ENCODE measurements around the gene CDC27.
"Not testable (repeated sequence)": the region's sequence is repeated elsewhere in the genome, so short reads cannot be mapped to it uniquely, and the experiment has no call there.

CDC27 gene

GRCh38 chr17:47222047-47222446 is 33.0 kb upstream of the CDC27 start:
- H3K4me3 ChIP-seq (ENCODE audit: low read length): no peak overlapping the region
- DNase-seq (ENCODE audit: low read depth, low spot score): no peak

- H3K4me3 ChIP-seq (ENCODE audit: low read length): no peak overlapping the region
- DNase-seq (ENCODE audit: low read depth, low spot score): no peak
Measured at GRCh38 chr17:47221154-47221553, 32.1 kb upstream of the CDC27 start.

- DNase-seq (ENCODE audit: low read depth, low spot score): peak; percentile 51
- no peak overlapping the region for H3K4me3 ChIP-seq (ENCODE audit: low read length)
Measured at GRCh38 chr17:47220531-47220999, 31.5 kb upstream of the CDC27 start.

GRCh38 chr17:47219621-47220475 is 30.8 kb upstream of the CDC27 start:
- no peak for DNase-seq (ENCODE audit: low read depth, low spot score)
- H3K4me3 ChIP-seq (ENCODE audit: low read length): no peak overlapping the region

- H3K4me3 ChIP-seq (ENCODE audit: low read length): no peak overlapping the region
- DNase-seq (ENCODE audit: low read depth, low spot score): peak; percentile 49
Measured at GRCh38 chr17:47218896-47219430, 29.9 kb upstream of the CDC27 start.

GRCh38 chr17:47217279-47217678 is 28.2 kb upstream of the CDC27 start:
- not testable (repeated sequence) for DNase-seq (ENCODE audit: low read depth, low spot score)

GRCh38 chr17:47216821-47217220 is 27.7 kb upstream of the CDC27 start:
- H3K4me3 ChIP-seq (ENCODE audit: low read length); DNase-seq (ENCODE audit: low read depth, low spot score): not testable (repeated sequence)

More at GRCh38 chr17:47217279-47217678, 28.2 kb upstream of the CDC27 start:
- H3K4me3 ChIP-seq (ENCODE audit: low read length): not testable (repeated sequence)

- H3K4me3 ChIP-seq (ENCODE audit: low read length): no peak overlapping the region
Measured at GRCh38 chr17:47214931-47215330, 25.8 kb upstream of the CDC27 start.

GRCh38 chr17:47213540-47213939 is 24.4 kb upstream of the CDC27 start:
- H3K4me3 ChIP-seq (ENCODE audit: low read length): no peak overlapping the region
- DNase-seq (ENCODE audit: low read depth, low spot score): no peak

More at GRCh38 chr17:47214931-47215330, 25.8 kb upstream of the CDC27 start:
- no peak for DNase-seq (ENCODE audit: low read depth, low spot score)

GRCh38 chr17:47212458-47212857 is 23.4 kb upstream of the CDC27 start:
- no peak for DNase-seq (ENCODE audit: low read depth, low spot score)
- H3K4me3 ChIP-seq (ENCODE audit: low read length): no peak overlapping the region

GRCh38 chr17:47210779-47211178 is 21.7 kb upstream of the CDC27 start:
- no peak overlapping the region for H3K4me3 ChIP-seq (ENCODE audit: low read length)
- DNase-seq (ENCODE audit: low read depth, low spot score): no peak

- DNase-seq (ENCODE audit: low read depth, low spot score): no peak
- no peak overlapping the region for H3K4me3 ChIP-seq (ENCODE audit: low read length)
Measured at GRCh38 chr17:47210105-47210504, 21.0 kb upstream of the CDC27 start.

- H3K4me3 ChIP-seq (ENCODE audit: low read length): no peak overlapping the region
- DNase-seq (ENCODE audit: low read depth, low spot score): no peak
Measured at GRCh38 chr17:47209499-47209898, 20.4 kb upstream of the CDC27 start.

- no peak within 1 kb of the TSS for H3K4me3 ChIP-seq (ENCODE audit: low read length)
Measured at GRCh38 chr17:47208744-47209488, 19.8 kb upstream of the CDC27 start, which contains the start of gene MYL4. TSS of gene MYL4 (plus strand) at chr17:47209348. CDS start at chr17:47209423, 75 bp downstream.

GRCh38 chr17:47207143-47208067 is 18.3 kb upstream of the CDC27 start:
- no peak for DNase-seq (ENCODE audit: low read depth, low spot score)
- H3K4me3 ChIP-seq (ENCODE audit: low read length): no peak overlapping the region

More at GRCh38 chr17:47208744-47209488, 19.8 kb upstream of the CDC27 start, which contains the start of gene MYL4:
- no peak for DNase-seq (ENCODE audit: low read depth, low spot score)

- peak; percentile 84 for DNase-seq (ENCODE audit: low read depth, low spot score)
- peak overlapping the region; percentile 24 for H3K4me3 ChIP-seq (ENCODE audit: low read length)
Measured at GRCh38 chr17:47205419-47205963, 16.4 kb upstream of the CDC27 start.

- DNase-seq (ENCODE audit: low read depth, low spot score): no peak
- peak overlapping the region; percentile 24 for H3K4me3 ChIP-seq (ENCODE audit: low read length)
Measured at GRCh38 chr17:47204722-47205418, 15.8 kb upstream of the CDC27 start.
